Measurements from ENCODE around the gene AFF3.

Gene AFF3

DNA sequence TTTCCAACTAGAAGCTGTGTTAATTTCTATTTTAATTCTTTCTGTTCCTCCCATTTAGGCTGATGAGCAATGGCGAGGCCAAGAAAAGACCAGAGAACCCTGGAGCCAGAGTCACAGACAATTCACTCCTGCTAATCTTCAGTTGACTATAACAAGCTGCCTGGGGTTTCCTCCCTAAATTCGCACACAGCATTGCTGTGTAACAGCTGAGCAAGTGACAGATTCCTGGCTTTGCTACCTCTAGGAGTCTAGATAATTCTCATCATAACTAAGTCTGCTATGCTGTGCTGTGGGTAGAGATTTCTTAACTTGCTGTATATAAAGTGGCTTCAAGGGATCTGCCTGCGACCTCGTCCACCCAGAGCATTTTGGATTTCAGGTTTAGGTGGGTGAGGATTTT, 521.3 kb downstream of the AFF3 start:
- in situ Hi-C loops (cut with HindIII; ENCODE audit: low pct_ligation_motif_present, low pct_unique_long_range_greater_than_20kb, low sequenced_read_pairs), result no loop called here
- no peak for DNase-seq

DNA sequence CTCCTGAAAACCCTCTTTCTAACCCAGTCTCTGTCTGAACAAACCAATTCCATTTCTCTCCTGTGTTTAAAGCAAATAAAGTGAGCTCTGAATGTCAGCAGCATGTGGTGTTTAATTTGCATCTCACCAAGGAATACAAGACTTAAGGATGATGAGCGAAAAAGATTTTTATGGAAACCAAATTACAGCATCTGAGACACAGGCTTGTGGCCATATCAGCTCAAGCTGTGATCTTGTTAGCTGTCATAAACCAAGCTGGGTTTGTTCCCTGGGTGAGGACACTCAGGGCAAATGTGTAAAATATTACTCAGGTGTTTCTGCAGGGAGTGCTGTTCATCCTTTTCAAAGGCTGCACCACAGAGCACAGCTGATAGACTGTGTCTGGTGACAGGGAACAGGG, 523.2 kb downstream of the AFF3 start:
- no peak for DNase-seq
- in situ Hi-C loops (cut with HindIII; ENCODE audit: low pct_ligation_motif_present, low pct_unique_long_range_greater_than_20kb, low sequenced_read_pairs), result no loop called here

DNA sequence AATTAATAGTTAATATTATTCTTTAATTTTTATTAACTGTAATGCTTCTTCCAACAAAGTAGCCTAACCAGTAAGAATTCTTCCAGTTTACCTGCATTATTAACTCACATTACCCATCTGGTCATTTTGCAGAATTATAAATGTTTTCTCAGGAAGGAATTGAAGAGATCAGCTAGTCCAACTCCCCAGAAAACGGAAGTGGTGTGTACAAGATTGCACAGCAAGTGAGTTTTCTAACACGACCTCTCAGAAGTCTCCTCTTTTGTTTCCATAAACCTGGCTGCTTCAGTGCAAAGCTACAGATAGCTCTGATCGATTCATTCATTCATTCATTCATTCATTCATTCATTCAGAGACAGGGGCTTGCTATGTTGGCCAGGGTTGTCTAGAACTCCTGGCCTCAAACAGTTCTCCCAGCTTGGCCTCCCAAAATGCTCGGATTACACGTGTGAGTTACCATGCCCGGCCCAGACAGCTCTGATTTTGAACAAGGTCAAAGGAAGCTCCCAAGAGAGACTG, 523.8 kb downstream of the AFF3 start:
- no peak for DNase-seq
- in situ Hi-C loops (cut with HindIII; ENCODE audit: low pct_ligation_motif_present, low pct_unique_long_range_greater_than_20kb, low sequenced_read_pairs), result no loop called here

DNA sequence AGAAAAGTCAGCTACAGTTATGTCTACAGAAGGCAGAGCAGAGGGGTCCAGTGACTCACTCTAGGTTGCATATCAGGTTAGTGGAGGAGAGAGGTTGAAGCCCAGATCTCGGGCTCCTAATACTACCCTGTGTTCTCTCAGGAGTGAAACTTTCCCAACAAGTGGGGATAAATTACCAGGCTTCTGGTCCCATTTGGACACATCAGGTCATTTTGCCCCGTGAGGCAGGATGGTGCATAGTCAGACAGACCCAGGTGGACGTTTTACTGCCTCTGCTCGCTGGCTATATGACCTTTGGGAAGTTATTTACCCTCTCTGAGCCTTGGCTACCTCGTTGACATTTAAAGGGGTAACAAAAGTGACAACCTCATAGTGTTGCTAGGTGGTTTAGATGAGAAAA, 524.6 kb downstream of the AFF3 start:
- in situ Hi-C loops (cut with HindIII; ENCODE audit: low pct_ligation_motif_present, low pct_unique_long_range_greater_than_20kb, low sequenced_read_pairs), result no loop called here
- DNase-seq, result no peak

DNA sequence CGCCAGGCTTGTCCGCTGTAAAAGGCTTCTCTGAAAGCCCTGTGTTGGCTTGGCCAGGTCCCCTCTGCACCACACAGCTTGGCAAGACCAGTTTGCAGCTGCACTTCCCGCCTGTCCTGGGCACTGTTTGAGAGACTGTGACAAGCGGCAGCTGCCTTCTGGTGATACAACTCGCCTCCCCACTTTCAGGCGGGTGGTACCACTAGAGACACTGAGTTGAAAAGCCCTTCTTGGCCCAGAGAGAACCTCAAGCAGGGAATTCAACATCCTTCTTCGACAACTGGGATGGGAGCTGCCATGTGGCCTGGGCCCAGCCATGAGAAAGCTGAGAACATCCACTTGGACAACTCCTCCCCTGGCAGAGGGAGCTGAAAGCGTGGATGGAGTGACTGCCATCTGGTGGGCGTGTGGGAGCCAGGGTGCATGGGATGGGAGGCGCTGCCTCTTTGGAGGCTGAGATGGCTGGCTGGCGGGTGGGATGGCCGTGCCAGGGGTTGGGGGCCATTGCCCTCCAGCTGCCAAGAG, 527.1 kb downstream of the AFF3 start:
- DNase-seq, result peak; percentile 27
- in situ Hi-C loops (cut with HindIII; ENCODE audit: low pct_ligation_motif_present, low pct_unique_long_range_greater_than_20kb, low sequenced_read_pairs), result no loop called here

DNA sequence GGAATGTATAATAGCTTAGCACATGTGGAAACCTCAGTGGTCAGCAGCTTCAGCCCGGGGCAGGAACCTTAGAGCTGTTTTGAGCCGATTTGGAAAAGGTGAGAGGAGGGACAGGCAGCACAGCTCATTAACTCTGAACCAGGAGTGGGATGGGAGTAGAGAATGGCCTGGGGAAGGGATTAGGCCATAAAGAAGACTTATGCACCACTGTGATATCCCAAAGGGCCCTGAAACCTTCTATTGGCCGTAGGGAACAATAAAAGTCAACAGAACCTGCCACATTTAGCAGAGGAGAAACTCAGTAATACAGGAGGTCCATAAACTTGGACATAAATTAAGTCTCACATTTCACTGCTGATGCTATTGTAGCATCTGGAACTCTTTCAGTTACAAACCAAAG, 528.4 kb downstream of the AFF3 start:
- DNase-seq, result no peak
- in situ Hi-C loops (cut with HindIII; ENCODE audit: low pct_ligation_motif_present, low pct_unique_long_range_greater_than_20kb, low sequenced_read_pairs), result no loop called here

DNA sequence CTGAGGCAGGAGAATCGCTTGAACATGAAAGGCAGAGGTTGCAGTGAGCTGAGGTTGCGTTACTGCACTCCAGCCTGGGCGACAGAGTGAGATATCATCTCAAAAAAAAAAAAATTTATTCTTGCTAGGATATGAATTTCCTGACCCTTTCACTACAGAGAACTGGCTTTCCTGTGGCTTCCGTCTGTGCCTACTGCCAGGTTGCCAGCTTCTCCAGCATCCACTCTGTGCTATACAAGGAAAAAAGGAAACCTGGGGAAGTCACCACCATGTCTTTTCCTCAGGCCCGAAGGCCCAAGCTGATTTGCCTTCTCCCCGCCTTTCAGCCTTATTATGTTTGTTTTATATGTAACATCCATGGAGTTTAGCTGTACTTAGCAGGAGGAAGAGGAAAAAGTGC, 530.6 kb downstream of the AFF3 start:
- in situ Hi-C loops (cut with HindIII; ENCODE audit: low pct_ligation_motif_present, low pct_unique_long_range_greater_than_20kb, low sequenced_read_pairs), result no loop called here
- no peak for DNase-seq

DNA sequence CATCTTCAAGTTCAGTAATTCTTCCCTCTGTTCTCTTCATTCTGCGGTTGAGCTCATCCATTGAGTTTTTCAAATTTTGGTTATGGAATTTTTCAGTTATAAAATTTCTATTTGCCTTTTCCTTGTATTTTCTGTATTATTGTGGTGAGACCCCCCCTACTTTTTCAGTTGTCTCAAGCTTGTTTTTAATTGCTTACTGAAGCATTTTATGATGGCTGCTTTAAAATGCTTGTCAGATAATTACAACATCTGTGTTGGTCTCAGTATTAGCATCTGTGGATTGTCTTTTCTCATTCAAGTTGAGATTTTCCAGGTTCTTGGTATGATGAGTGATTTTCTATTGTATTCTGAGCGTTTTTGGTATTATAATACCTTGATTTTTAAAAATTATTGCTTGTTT, 531.4 kb downstream of the AFF3 start:
- DNase-seq, result no peak
- in situ Hi-C loops (cut with HindIII; ENCODE audit: low pct_ligation_motif_present, low pct_unique_long_range_greater_than_20kb, low sequenced_read_pairs), result no loop called here

DNA sequence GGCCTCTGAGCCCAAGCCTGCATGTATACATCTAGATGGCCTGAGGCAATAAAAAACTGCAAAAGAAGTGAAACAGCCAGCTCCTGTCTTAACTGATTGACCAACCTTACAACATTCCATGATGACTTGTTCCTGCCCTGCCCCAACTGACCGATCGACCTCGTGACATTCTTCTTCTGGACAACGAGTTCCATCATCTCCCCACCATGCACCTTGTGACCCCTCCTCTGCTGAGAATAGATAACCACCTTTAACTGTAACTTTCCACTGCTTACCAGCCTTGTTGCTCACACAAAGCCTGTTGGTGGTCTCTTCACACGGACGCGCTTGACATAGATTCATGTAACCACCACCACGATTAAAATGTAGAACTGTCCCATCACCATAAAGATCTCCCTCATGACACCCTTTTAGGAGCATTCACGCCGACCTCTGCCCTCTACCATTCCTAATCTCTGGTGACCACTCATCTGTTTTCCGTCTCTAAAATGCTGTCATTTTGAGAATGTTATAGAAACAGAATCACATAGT, 532.5 kb downstream of the AFF3 start:
- DNase-seq, result no peak
- in situ Hi-C loops (cut with HindIII; ENCODE audit: low pct_ligation_motif_present, low pct_unique_long_range_greater_than_20kb, low sequenced_read_pairs), result no loop called here

DNA sequence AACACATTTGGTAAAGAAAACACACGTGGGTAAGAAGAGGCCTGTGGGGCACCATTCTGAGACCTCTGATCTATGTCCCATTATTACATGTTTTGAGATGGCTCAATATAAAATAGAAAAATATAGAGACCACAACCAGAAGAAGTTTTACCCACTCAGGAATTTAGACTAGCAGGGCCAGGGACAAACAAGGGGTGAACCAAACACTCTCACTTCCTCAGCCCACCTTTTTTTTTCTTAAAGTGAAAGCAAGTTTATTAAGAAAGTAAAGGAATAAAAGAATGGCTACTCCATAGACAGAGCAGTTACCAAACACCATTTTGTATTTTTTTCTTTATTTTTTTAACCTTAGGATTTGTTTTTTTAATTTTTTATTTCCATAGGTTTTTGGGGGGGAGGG, 533.5 kb downstream of the AFF3 start:
- DNase-seq, result no peak
- in situ Hi-C loops (cut with HindIII; ENCODE audit: low pct_ligation_motif_present, low pct_unique_long_range_greater_than_20kb, low sequenced_read_pairs), result no loop called here

DNA sequence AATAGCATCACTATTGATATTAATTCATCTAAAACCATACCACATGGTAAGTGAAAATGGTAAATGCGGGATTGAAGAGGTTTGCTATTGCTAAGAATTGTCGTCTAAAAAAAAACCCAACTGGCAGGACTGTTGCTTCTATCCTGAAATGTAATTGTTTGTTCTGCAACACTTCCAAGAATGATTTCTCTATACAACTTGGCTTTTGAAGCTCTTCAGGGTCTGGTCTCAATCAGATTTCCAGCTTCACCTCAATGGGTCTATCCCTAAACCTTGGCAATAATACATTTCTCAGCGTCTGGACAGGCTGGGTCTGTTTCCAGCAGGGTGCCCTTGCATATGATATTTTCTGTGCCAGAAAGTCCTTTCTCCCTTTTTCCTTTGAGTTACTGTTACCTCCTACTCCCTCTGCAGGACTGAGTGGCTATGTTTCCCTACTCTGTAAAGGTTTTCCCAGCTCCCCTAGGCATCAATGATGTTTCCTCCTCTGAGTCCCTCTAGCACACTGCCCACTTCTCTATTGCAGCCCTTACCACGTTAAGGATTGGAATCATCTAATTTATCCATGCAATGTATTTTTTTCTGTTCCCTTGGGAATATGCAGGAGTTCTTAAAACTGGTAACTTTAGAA, 534.4 kb downstream of the AFF3 start:
- in situ Hi-C loops (cut with HindIII; ENCODE audit: low pct_ligation_motif_present, low pct_unique_long_range_greater_than_20kb, low sequenced_read_pairs), result no loop called here
- no peak for DNase-seq

DNA sequence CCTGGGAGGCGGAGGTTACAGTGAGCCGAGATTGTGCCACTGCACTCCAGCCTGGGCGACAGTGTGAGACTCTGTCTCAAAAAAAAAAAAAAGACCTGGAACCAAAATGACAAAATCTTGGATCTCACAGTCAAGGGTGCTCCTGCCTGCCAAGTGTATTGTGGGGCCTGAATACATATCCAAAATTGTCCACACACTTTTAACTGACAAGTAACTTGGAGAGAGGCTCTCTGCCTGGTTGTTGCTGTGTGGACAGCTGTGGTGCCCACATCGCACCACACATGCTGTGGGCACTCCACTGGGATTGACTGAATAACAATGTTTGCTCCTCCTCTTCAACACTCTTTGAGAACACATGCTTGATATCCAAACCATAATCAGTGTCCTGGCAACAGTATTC, 534.9 kb downstream of the AFF3 start:
- DNase-seq, result no peak
- in situ Hi-C loops (cut with HindIII; ENCODE audit: low pct_ligation_motif_present, low pct_unique_long_range_greater_than_20kb, low sequenced_read_pairs), result no loop called here

DNA sequence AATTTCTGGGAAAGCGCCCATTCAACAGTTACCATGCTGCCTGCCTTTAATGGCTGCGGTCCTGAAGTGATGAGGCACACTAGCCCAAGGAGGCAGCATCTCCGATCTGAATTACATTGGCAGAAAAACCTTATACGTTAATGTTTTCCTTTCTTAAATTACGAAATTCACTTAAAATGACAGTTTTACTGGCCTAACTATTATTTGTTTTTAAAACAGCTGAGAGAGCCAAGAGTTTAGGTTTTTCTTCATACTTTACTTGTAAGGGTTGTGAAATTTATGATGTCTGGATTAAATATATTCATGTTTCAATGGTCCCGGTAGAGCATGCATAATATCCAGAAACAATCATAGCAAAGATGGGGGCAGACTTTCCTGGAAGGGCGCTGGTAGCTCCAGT, 537.4 kb downstream of the AFF3 start:
- DNase-seq, result no peak
- in situ Hi-C loops (cut with HindIII; ENCODE audit: low pct_ligation_motif_present, low pct_unique_long_range_greater_than_20kb, low sequenced_read_pairs), result no loop called here

DNA sequence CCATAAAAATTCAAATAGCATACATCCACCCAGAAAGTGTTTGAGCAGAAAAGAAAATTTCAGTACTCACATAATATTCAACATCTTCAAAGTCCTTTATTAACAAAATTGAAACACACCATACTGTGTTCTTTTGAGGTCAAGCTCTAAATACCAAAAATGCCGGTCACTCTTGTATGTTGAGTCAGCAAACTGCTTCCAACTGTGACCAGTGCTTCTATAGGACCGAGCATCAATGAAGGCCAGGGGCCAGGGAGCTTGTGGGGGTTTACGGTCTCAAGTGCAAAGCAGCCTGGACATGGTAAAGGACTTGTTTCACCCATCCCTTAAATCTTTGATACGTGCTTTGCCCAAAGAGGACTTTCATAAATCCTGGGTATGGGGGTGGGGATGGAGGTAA, 539.9 kb downstream of the AFF3 start:
- DNase-seq, result peak; percentile 79
- in situ Hi-C loops (cut with HindIII; ENCODE audit: low pct_ligation_motif_present, low pct_unique_long_range_greater_than_20kb, low sequenced_read_pairs), result no loop called here

DNA sequence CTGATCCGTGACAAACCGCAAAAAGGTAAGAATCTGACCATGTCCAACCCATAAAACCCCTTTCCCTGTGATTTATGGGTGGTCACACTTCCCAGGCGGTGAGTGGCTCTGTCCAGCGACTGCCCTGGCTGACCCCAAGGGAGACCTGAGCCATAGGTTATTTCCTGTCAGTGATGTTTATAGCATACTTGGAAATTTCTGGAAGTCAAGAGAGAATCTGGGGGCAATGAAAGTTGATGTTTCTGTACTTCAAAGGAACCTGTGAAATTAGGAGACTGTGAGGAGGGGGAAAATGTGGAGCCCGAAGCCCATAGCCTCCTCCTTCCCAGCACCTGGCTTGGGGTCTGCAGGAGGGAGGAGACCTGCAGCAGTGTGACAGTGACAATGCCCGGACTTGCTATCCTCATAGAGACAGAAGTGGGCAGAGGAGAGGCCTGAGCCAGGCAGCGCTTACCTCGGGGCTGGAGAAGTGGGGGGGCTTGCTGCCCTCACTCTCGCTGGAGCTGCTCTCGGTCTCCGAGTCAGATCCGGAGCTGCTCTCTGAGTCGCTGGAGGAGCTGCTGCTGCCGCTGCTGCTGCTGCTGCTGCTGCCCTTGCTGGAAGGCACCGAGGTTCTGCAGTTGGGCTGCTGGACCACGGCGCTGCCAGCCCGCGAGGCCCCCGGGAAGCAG, 541.3 kb downstream of the AFF3 start:
- in situ Hi-C loops (cut with HindIII; ENCODE audit: low pct_ligation_motif_present, low pct_unique_long_range_greater_than_20kb, low sequenced_read_pairs), result no loop called here
- no peak for DNase-seq

DNA sequence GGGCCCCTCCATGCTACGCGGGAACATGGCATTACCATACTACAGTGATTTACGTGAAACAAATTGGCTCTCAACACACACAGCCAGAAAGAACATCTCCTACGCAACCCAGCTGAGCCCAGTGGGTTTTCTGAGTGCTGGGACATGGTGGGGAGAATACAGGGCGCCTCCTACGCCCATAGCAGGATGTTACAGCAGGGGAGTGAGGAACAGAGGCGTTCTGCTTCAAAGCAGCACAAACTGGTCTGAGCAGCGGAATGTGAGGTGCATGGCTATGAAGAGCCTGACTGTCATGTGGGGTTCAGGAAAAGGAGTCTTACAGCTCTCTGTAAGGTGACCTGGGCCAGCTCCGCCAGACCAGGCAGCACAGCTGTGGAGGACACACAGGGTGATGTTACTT, 543.9 kb downstream of the AFF3 start:
- DNase-seq, result no peak
- in situ Hi-C loops (cut with HindIII; ENCODE audit: low pct_ligation_motif_present, low pct_unique_long_range_greater_than_20kb, low sequenced_read_pairs), result no loop called here

DNA sequence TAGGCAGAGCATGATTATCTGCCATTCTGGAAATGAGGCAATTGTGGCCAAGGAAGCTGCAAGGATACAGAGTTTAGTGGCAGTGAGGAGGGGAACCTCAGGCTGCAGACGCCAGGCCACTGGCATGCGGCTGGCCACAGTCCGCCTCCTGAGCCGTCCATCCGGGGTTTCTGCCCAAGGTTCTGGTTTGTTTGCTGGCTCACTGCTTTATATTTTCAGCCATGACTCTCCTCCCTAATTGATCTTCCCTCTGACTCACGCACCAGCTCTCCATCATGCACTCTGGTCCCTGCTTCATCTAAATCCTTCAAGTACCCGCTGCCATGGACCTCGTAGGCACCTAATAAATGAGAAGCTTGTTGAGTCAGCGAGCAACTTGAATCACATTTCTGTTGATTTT, 544.8 kb downstream of the AFF3 start:
- in situ Hi-C loops (cut with HindIII; ENCODE audit: low pct_ligation_motif_present, low pct_unique_long_range_greater_than_20kb, low sequenced_read_pairs), result no loop called here
- no peak for DNase-seq

DNA sequence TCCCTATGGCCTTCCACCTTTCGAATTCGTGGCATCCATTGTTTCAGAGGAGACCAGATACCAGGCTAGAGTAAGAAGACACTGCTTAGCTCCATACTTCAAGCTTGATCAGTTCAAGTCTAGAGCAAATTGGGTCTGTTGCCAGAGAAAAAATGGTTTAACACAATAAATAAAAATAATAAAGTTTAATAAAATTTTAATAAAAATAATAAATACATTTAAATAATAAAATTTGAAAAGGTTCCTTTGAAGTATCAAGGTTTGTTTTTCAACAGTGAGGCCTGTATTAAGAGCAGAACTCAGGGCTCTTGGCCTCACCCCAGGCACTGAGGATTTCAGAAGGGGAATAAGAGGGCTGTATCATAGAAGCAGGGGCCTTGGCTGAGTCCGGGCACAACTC, 547.0 kb downstream of the AFF3 start:
- no peak for DNase-seq
- in situ Hi-C loops (cut with HindIII; ENCODE audit: low pct_ligation_motif_present, low pct_unique_long_range_greater_than_20kb, low sequenced_read_pairs), result no loop called here

DNA sequence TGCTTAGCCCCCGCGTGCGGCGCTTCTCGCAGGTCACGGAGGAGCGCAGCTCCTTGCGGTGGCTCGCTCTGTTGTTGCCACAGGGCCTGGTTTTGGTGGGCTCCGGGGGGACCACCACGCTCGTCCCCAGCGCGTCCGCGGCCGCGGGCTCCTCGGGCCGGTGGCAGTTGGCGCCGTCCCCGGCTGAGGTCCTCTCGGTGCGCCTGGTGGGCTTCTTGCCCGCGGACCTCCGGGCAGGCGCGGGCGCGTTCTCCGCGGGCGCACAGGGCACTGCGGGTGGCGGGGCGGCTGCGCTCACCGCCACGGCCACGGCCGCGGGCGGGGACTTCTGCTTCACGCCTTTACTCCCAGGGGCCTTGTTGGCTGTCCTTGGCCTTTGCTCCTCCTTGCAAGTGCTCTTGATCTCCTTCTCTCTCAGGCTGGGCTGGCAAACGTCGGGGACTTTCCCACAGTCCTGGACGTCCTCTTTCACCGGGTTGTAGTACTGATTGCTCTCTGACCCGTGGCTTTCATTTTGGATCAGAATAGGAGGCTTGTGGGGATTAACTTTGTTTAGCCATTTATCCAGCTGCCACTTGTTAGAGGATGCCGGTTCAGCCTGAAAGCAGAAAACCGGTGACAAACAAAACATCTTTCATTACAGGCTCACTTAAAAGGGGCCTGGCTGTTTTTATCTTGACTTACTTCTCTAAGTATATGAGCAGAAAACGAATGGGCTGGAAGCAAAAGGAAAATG, 548.5 kb downstream of the AFF3 start:
- in situ Hi-C loops (cut with HindIII; ENCODE audit: low pct_ligation_motif_present, low pct_unique_long_range_greater_than_20kb, low sequenced_read_pairs), result no loop called here
- no peak for DNase-seq

All from ACHN (cell line).